OCI-LY1 (cell line): ENCODE measurements around the gene FA2H.

Experiments
- EZH2 ChIP-seq: fragments of 200-600 bp; sonication (generic), shearing (Covaris generic); IDR thresholded peaks from 2 replicates; pipeline ENCODE4 v1.8.0; 2017; ENCODE audit warnings: borderline replicate concordance, mixed run types, mild to moderate bottlenecking, antibody characterized with exemption, low read length, moderate library complexity, mixed read lengths
- TF ChIP-seq, protein P1 (sequence below): fragments of 200-600 bp; sonication (generic), shearing (Covaris generic); IDR thresholded peaks from 2 replicates; pipeline ENCODE4 v1.5.1; 2017; ENCODE audit warnings: mild to moderate bottlenecking, antibody characterized with exemption, low read length, moderate library complexity, mixed read lengths

- TF ChIP-seq, protein P1, sequence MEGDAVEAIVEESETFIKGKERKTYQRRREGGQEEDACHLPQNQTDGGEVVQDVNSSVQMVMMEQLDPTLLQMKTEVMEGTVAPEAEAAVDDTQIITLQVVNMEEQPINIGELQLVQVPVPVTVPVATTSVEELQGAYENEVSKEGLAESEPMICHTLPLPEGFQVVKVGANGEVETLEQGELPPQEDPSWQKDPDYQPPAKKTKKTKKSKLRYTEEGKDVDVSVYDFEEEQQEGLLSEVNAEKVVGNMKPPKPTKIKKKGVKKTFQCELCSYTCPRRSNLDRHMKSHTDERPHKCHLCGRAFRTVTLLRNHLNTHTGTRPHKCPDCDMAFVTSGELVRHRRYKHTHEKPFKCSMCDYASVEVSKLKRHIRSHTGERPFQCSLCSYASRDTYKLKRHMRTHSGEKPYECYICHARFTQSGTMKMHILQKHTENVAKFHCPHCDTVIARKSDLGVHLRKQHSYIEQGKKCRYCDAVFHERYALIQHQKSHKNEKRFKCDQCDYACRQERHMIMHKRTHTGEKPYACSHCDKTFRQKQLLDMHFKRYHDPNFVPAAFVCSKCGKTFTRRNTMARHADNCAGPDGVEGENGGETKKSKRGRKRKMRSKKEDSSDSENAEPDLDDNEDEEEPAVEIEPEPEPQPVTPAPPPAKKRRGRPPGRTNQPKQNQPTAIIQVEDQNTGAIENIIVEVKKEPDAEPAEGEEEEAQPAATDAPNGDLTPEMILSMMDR = peak; percentile 25; the same call in 1 of the 2 replicates
- TF ChIP-seq EZH2 = no peak
These were observed at the start of gene FA2H for GRCh38 chr16:74774223-74775139.
